HL-60 (cell line): Measurements from ENCODE around the gene CSK.

Experiments used
- SPI1 ChIP-seq: IDR thresholded peaks from 2 replicates; pipeline ENCODE4 v1.6.1; 2012; ENCODE audit warnings: low read depth, mild to moderate bottlenecking, borderline replicate concordance
- TF ChIP-seq, protein P1 (sequence below): IDR thresholded peaks from one replicate; pipeline ENCODE4 v1.5.1; 2011; ENCODE audit warnings: low read length, control low read depth, inconsistent platforms; ENCODE audit not compliant: insufficient read depth

GRCh38 chr15:74824976-74825375 is 43.1 kb downstream of the CSK start:
- TF ChIP-seq, protein P1, sequence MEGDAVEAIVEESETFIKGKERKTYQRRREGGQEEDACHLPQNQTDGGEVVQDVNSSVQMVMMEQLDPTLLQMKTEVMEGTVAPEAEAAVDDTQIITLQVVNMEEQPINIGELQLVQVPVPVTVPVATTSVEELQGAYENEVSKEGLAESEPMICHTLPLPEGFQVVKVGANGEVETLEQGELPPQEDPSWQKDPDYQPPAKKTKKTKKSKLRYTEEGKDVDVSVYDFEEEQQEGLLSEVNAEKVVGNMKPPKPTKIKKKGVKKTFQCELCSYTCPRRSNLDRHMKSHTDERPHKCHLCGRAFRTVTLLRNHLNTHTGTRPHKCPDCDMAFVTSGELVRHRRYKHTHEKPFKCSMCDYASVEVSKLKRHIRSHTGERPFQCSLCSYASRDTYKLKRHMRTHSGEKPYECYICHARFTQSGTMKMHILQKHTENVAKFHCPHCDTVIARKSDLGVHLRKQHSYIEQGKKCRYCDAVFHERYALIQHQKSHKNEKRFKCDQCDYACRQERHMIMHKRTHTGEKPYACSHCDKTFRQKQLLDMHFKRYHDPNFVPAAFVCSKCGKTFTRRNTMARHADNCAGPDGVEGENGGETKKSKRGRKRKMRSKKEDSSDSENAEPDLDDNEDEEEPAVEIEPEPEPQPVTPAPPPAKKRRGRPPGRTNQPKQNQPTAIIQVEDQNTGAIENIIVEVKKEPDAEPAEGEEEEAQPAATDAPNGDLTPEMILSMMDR, result no peak
- no peak for TF ChIP-seq SPI1
